GM18507 (cell line): ENCODE results near the gene RPL38.
"Not testable (repeated sequence)": the region's sequence is repeated elsewhere in the genome, so short reads cannot be mapped to it uniquely, and the experiment has no call there.

Experiments used
- DNase-seq: peaks from one replicate; pipeline ENCODE4 v3.0.0; 2011; ENCODE audit warnings: low read depth; ENCODE audit not compliant: insufficient read length; ENCODE audit errors: extremely low spot score
- FAIRE-seq: peaks from 2 replicates; lab custom pipeline; 2011; peaks lifted over from hg19 to GRCh38; lab: Jason Lieb, UNC

RPL38 gene

GRCh38 chr17:74182041-74182723 is 21.3 kb upstream of the RPL38 start:
- DNase-seq (no peak), FAIRE-seq (no peak)

GRCh38 chr17:74183411-74183810 is 20.1 kb upstream of the RPL38 start:
- DNase-seq (no peak), FAIRE-seq (no peak)

- DNase-seq (no peak), FAIRE-seq (no peak)
These were observed 17.8 kb upstream of the RPL38 start for GRCh38 chr17:74185571-74186185.

GRCh38 chr17:74186498-74186897 is 17.0 kb upstream of the RPL38 start:
- no peak for DNase-seq
- no peak for FAIRE-seq

- FAIRE-seq (no peak), DNase-seq (no peak)
These were observed 15.7 kb upstream of the RPL38 start for GRCh38 chr17:74187761-74188160.

GRCh38 chr17:74188687-74189086 is 14.8 kb upstream of the RPL38 start:
- not testable (repeated sequence) for DNase-seq, FAIRE-seq

- DNase-seq: no peak
- FAIRE-seq: peak; percentile 59
These were observed 13.3 kb upstream of the RPL38 start for GRCh38 chr17:74190154-74190553.

- no peak for FAIRE-seq
These were observed 12.6 kb upstream of the RPL38 start for GRCh38 chr17:74190807-74191406.

GRCh38 chr17:74192950-74193781 is 10.3 kb upstream of the RPL38 start:
- DNase-seq (no peak), FAIRE-seq (no peak)

More at GRCh38 chr17:74190807-74191406, 12.6 kb upstream of the RPL38 start:
- no peak for DNase-seq

- no peak for FAIRE-seq
- no peak for DNase-seq
These were observed 8.8 kb upstream of the RPL38 start for GRCh38 chr17:74194682-74195081.

GRCh38 chr17:74196541-74197317 is 6.7 kb upstream of the RPL38 start:
- no peak for DNase-seq
- FAIRE-seq: no peak

GRCh38 chr17:74197801-74198200 is 5.7 kb upstream of the RPL38 start:
- DNase-seq (no peak), FAIRE-seq (no peak)

GRCh38 chr17:74198694-74199093 is 4.8 kb upstream of the RPL38 start:
- DNase-seq (no peak), FAIRE-seq (peak; percentile 56)

- DNase-seq (no peak), FAIRE-seq (peak; percentile 35)
These were observed 4.0 kb upstream of the RPL38 start for GRCh38 chr17:74199306-74200092.

GRCh38 chr17:74200112-74200511 is 3.4 kb upstream of the RPL38 start:
- DNase-seq: no peak

GRCh38 chr17:74201250-74201649 is 2.2 kb upstream of the RPL38 start:
- FAIRE-seq (no peak), DNase-seq (no peak)

More at GRCh38 chr17:74200112-74200511, 3.4 kb upstream of the RPL38 start:
- no peak for FAIRE-seq

- FAIRE-seq: no peak
- no peak for DNase-seq
These were observed 1.5 kb upstream of the RPL38 start for GRCh38 chr17:74201948-74202347.

- no peak for FAIRE-seq
- no peak for DNase-seq
These were observed 540 bp upstream of the RPL38 start for GRCh38 chr17:74202938-74203337.

- DNase-seq: no peak
- FAIRE-seq: no peak
These were observed 996 bp downstream of the RPL38 start for GRCh38 chr17:74204474-74204873.
